H9 (cell line): ENCODE measurements around the gene LRRC45. TPM values are rescaled to one million over a fixed set of nuclear protein-coding genes. Genes with fewer than 3 reads are reported as not detected.

ENCODE experiments used
- DNase-seq: peaks from one replicate; pipeline ENCODE4 v3.0.0-alpha.2; 2017
- H2AFZ ChIP-seq: one replicate; pipeline ENCODE4 v1.6.1; 2013; ENCODE audit warnings: mild to moderate bottlenecking, low read length, control low read depth, moderate library complexity
- H2AK5ac ChIP-seq: 2 replicates; pipeline ENCODE4 v1.6.1; 2013; ENCODE audit warnings: low read length, control low read depth, mixed read lengths; ENCODE audit not compliant: insufficient read length
- H2BK120ac ChIP-seq: one replicate; pipeline ENCODE4 v1.6.1; 2013; ENCODE audit warnings: low read depth, mild to moderate bottlenecking, low read length, control low read depth, inconsistent platforms; ENCODE audit not compliant: poor library complexity, severe bottlenecking
- H2BK12ac ChIP-seq: 2 replicates; pipeline ENCODE4 v1.6.1; 2013; ENCODE audit warnings: low read length, control low read depth, mixed read lengths, low read depth; ENCODE audit not compliant: insufficient read length
- H2BK15ac ChIP-seq: 2 replicates; pipeline ENCODE4 v1.6.1; 2013; ENCODE audit warnings: low read depth, low read length, control low read depth
- H2BK20ac ChIP-seq: one replicate; pipeline ENCODE4 v1.6.1; 2013; ENCODE audit warnings: low read depth, mild to moderate bottlenecking, low read length, control low read depth, inconsistent platforms; ENCODE audit not compliant: poor library complexity, severe bottlenecking
- H2BK5ac ChIP-seq: 2 replicates; pipeline ENCODE4 v1.6.1; 2013; ENCODE audit warnings: low read length, control low read depth, mixed read lengths; ENCODE audit not compliant: insufficient read length
- H3K14ac ChIP-seq: 2 replicates; pipeline ENCODE4 v1.6.1; 2013; ENCODE audit warnings: low read length, control low read depth; ENCODE audit not compliant: insufficient read depth
- H3K18ac ChIP-seq: 2 replicates; pipeline ENCODE4 v1.6.1; 2013; ENCODE audit warnings: low read depth, mild to moderate bottlenecking, mixed read lengths, low read length, control low read depth; ENCODE audit not compliant: insufficient read length
- H3K23ac ChIP-seq: 2 replicates; pipeline ENCODE4 v1.6.1; 2013; ENCODE audit warnings: low read length, control low read depth, mixed read lengths, low read depth; ENCODE audit not compliant: insufficient read length
- H3K23me2 ChIP-seq: 2 replicates; pipeline ENCODE4 v1.6.1; 2013; ENCODE audit warnings: low read depth, mild to moderate bottlenecking, mixed read lengths, low read length, control low read depth; ENCODE audit not compliant: insufficient read length, poor library complexity, severe bottlenecking
- H3K27ac ChIP-seq: 2 replicates; pipeline ENCODE4 v1.5.1; 2013; ENCODE audit warnings: low read length, control low read depth, mixed read lengths, low read depth; ENCODE audit not compliant: insufficient read length
- H3K27me3 ChIP-seq: 2 replicates; pipeline ENCODE4 v1.6.1; 2013; ENCODE audit warnings: low read length, control low read depth, inconsistent platforms; ENCODE audit not compliant: insufficient read depth
- H3K4ac ChIP-seq: 2 replicates; pipeline ENCODE4 v1.6.1; 2013; ENCODE audit warnings: low read depth, mild to moderate bottlenecking, control low read depth, inconsistent platforms, low read length, moderate library complexity
- H3K4me1 ChIP-seq: 2 replicates; pipeline ENCODE4 v1.6.1; 2013; ENCODE audit warnings: low read length, control low read depth, inconsistent platforms; ENCODE audit not compliant: insufficient read depth
- H3K4me2 ChIP-seq: 2 replicates; pipeline ENCODE4 v1.6.1; 2013; ENCODE audit warnings: low read length, control low read depth, mixed read lengths; ENCODE audit not compliant: insufficient read length, insufficient read depth
- H3K56ac ChIP-seq: 2 replicates; pipeline ENCODE4 v1.6.1; 2013; ENCODE audit warnings: low read depth, mild to moderate bottlenecking, mixed read lengths, low read length, control low read depth; ENCODE audit not compliant: insufficient read length
- H3K79me1 ChIP-seq: 2 replicates; pipeline ENCODE4 v1.6.1; 2013; ENCODE audit warnings: low read depth, mild to moderate bottlenecking, moderate library complexity, low read length, control low read depth, inconsistent platforms; ENCODE audit not compliant: insufficient read depth, poor library complexity, severe bottlenecking
- H3K79me2 ChIP-seq: 2 replicates; pipeline ENCODE4 v1.6.1; 2013; ENCODE audit warnings: low read length, control low read depth, inconsistent platforms; ENCODE audit not compliant: insufficient read depth
- H3K9ac ChIP-seq: 2 replicates; pipeline ENCODE4 v1.6.1; 2013; ENCODE audit warnings: low read length, control low read depth, mixed read lengths; ENCODE audit not compliant: insufficient read length; ENCODE audit errors: extremely low read depth
- H3K9me3 ChIP-seq: one replicate; pipeline ENCODE4 v1.6.1; 2013; ENCODE audit warnings: low read depth, low read length, inconsistent platforms; ENCODE audit not compliant: control insufficient read depth
- H3T11ph ChIP-seq: one replicate; pipeline ENCODE4 v1.6.1; 2013; ENCODE audit warnings: mild to moderate bottlenecking, low read length, control low read depth, inconsistent platforms
- H4K20me1 ChIP-seq: one replicate; pipeline ENCODE4 v1.6.1; 2013; ENCODE audit not compliant: control insufficient read depth, insufficient read length, insufficient read depth
- H4K5ac ChIP-seq: 2 replicates; pipeline ENCODE4 v1.6.1; 2013; ENCODE audit warnings: low read depth, mild to moderate bottlenecking, mixed read lengths, low read length, control low read depth; ENCODE audit not compliant: insufficient read length
- H4K8ac ChIP-seq: replicated peaks from 2 replicates; pipeline ENCODE4 v1.6.1; 2013; ENCODE audit warnings: low read length, control low read depth, mixed read lengths, low read depth; ENCODE audit not compliant: insufficient read length
- H4K91ac ChIP-seq: 2 replicates; pipeline ENCODE4 v1.6.1; 2013; ENCODE audit warnings: low read depth, mild to moderate bottlenecking, moderate library complexity, mixed read lengths, low read length, control low read depth; ENCODE audit not compliant: insufficient read length
- H3K27ac Mint-ChIP-seq, 3 experiments: 2 replicates in 2 of 3; 3 replicates in 1 of 3; pipeline ENCODE4 v1.8.0; 2020 to 2021; ENCODE audit warnings: mixed read lengths in 3 of 3, mild to moderate bottlenecking in 1 of 3, moderate library complexity in 1 of 3
- H3K27me3 Mint-ChIP-seq: 2 replicates; pipeline ENCODE4 v1.8.0; 2021; ENCODE audit warnings: low read depth, mild to moderate bottlenecking, moderate library complexity, mixed read lengths
- H3K36me3 Mint-ChIP-seq, 3 experiments: 2 replicates in 2 of 3; 3 replicates in 1 of 3; pipeline ENCODE4 v1.8.0; 2020 to 2021; ENCODE audit warnings: low read depth in 3 of 3, mixed read lengths in 3 of 3; ENCODE audit not compliant: insufficient read depth in 1 of 3
- H3K4me1 Mint-ChIP-seq, 2 experiments: 2 replicates each; pipeline ENCODE4 v1.8.0; 2020; ENCODE audit warnings: mixed read lengths in 2 of 2
- H3K4me3 Mint-ChIP-seq, 2 experiments: 2 replicates in 1 of 2; 3 replicates in 1 of 2; pipeline ENCODE4 v1.8.0; 2020 to 2021; ENCODE audit warnings: mild to moderate bottlenecking in 2 of 2, mixed read lengths in 2 of 2, moderate library complexity in 1 of 2
- H3K9me3 Mint-ChIP-seq, 2 experiments: 2 replicates in 1 of 2; 3 replicates in 1 of 2; pipeline ENCODE4 v1.8.0; 2020; ENCODE audit warnings: mild to moderate bottlenecking in 2 of 2, mixed read lengths in 2 of 2, moderate library complexity in 1 of 2
- WGBS: extraction: QIAGEN DNeasy Blood & Tissue Kit; methylation state at CpG from one replicate; pipeline ENCODE4 v1.1.7; 2013; ENCODE audit warnings: missing lambda C conversion rate, low lambda C conversion rate, mixed read lengths; ENCODE audit not compliant: insufficient read length; ENCODE audit errors: extremely low coverage; 5-methylcytosine and 5-hydroxymethylcytosine counted together
- total RNA-seq: library from RNA; stranded (reverse); gene quantifications from 2 replicates; pipeline ENCODE4 v1.2.1, GENCODE V29; 2021
- TF ChIP-seq, protein P1 (sequence below): fragments of 200-600 bp; sonication (generic); conservative IDR thresholded peaks from 3 replicates; pipeline ENCODE4 v1.8.0; 2021; ENCODE audit warnings: antibody characterized with exemption, mild to moderate bottlenecking

Gene LRRC45
- total RNA-seq, 1 experiment from 2014 or later, result 28.7 TPM

DNA sequence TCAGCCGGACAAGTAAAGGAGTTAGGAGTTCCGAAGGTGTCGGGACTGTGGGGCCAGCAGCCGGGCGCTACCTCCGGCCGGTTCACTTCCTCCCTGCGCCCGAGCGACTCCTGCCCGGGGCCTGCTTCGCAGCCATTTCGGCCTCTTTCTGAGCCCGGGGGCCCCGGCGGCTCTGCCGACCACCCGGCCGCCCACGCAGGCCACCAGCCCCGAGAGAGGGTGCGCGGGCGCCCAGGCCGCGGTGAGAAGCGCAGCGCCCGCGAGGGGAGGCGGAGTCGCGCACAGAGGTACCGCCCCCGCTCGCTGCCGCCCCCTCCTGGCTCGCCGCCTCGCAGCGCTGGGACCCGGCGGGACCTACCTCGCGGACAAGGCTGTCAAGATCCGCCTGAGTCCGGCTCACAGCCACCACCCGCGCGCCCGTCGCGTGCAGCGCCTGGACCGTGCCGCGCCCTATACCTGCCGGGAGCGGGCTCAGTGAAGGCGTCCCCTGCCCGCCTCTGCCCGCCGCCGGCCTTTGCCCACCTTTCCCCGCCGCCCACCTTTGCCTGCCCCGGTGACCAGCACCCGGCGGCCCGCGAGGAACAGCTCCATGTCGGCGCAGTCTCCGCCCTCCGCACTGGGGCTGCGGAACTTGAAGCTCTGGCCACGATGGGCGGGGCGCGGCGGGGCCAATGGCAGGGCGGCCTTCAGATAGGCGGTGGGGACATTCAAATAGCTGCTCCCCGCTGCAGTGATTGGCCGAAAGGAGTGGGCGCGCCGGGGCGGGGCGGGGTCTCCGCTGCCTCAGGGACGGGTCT lies 14.2 kb downstream of the LRRC45 start, which contains the start of gene DCXR:
DCXR (minus strand) TSS at position 606 of the 797 bp plus-strand sequence; CDS start at position 591, 15 bp downstream.
- Histone ChIP-seq H3K79me2 (no peaks in the 10 kb centered on the region), H3K56ac (no peak within 1 kb of the TSS), H3K4me2 (peak within 1 kb of the TSS; percentile 37), H4K91ac (no peak within 1 kb of the TSS), H3K27ac (no peak within 1 kb of the TSS), H3K9ac (no peak within 1 kb of the TSS), H2AK5ac (no peak within 1 kb of the TSS), H3K4ac (no peak within 1 kb of the TSS), H3K4me1 (no peaks in the 10 kb centered on the region), H2AFZ (no peak within 1 kb of the TSS), H4K20me1 (no peaks in the 10 kb centered on the region), H2BK5ac (no peak within 1 kb of the TSS), H3K18ac (peak within 1 kb of the TSS; percentile 48), H4K8ac (no peak within 1 kb of the TSS), H3T11ph (no peak within 1 kb of the TSS), H3K27me3 (no peaks in the 10 kb centered on the region; the same call in 1 of the 2 replicates), H2BK120ac (no peak within 1 kb of the TSS), H3K14ac (no peak within 1 kb of the TSS), H3K9me3 (no peaks in the 10 kb centered on the region), H2BK12ac (no peak within 1 kb of the TSS), H2BK15ac (no peak within 1 kb of the TSS), H2BK20ac (no peak within 1 kb of the TSS), H4K5ac (no peak within 1 kb of the TSS), H3K23ac (no peak within 1 kb of the TSS), H3K23me2 (peaks cover 4% of the 10 kb centered on the region), H3K79me1 (no peaks in the 10 kb centered on the region)
- Mint-ChIP-seq H3K9me3 (no peaks in the 10 kb centered on the region; a peak in 2 of 5 replicates), H3K36me3 (peaks cover 8 to 16% (median 12%) of the 10 kb centered on the region in 3 experiments; a peak in 6 of 7 replicates), H3K4me1 (peaks cover 17 to 33% of the 10 kb centered on the region in 2 experiments), H3K27me3 (peaks cover 14% of the 10 kb centered on the region), H3K4me3 (peak within 1 kb of the TSS; percentile 74 to 83), H3K27ac (peak within 1 kb of the TSS in 2 of 3 experiments; percentile 86 to 91; a peak in 3 of 7 replicates)
- no CpG with 5 or more reads among the region's 92 CpGs for WGBS
- TF ChIP-seq, protein P1, sequence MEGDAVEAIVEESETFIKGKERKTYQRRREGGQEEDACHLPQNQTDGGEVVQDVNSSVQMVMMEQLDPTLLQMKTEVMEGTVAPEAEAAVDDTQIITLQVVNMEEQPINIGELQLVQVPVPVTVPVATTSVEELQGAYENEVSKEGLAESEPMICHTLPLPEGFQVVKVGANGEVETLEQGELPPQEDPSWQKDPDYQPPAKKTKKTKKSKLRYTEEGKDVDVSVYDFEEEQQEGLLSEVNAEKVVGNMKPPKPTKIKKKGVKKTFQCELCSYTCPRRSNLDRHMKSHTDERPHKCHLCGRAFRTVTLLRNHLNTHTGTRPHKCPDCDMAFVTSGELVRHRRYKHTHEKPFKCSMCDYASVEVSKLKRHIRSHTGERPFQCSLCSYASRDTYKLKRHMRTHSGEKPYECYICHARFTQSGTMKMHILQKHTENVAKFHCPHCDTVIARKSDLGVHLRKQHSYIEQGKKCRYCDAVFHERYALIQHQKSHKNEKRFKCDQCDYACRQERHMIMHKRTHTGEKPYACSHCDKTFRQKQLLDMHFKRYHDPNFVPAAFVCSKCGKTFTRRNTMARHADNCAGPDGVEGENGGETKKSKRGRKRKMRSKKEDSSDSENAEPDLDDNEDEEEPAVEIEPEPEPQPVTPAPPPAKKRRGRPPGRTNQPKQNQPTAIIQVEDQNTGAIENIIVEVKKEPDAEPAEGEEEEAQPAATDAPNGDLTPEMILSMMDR, result peak; percentile 89
- DNase-seq, result peak; percentile 100
